ENCODE measurements around the gene FAM171A1.

DNA sequence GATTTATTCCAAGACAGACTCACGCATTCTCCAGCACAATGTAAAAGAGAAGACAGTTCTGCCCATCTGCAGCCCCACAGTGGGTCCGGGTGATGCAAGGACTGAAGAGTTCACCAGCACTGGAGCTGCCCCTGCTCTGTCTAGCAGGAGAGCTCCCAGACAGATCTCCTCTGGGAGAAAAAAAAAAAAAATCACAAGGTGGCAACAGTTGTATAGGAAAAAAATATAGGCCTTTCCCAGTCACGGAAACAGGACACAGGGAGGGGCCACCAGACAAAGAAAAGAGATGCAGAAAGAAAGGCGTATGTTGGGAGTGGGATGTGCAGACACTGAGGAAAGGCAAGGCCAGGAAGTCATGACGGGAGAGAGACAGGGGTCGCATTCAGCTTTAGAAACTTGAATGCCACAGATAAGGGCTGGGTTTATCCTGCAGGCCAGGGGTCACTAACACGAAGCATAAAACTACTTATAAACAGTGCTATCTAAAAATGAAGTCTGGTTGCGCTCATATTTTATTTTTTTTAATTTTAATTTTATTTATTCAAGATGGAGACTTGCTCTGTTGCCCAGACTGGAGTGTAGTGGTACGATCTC lies 54.1 kb downstream of the FAM171A1 start:
- TF ChIP-seq TAF1 (IDR thresholded peaks at IDR 0.05; ENCODE audit: low read depth, low read length) (no peak), POLR2AphosphoS5 (IDR thresholded peaks at IDR 0.05; ENCODE audit: low read depth, low read length) (no peak), POLR2A (IDR thresholded peaks at IDR 0.05; ENCODE audit: low read depth, low read length) (no peak)

Data from GM12891 (cell line).